IMR-90 (cell line): Measurements from ENCODE around the gene PMAIP1. TPM values are rescaled to one million over a fixed set of nuclear protein-coding genes. Genes with fewer than 3 reads are reported as not detected.

Source experiments
- BHLHE40 ChIP-seq: fragments of 150-350 bp; IDR thresholded peaks from 2 replicates; pipeline ENCODE4 v1.6.1; 2016; ENCODE audit warnings: mild to moderate bottlenecking, low read depth, low read length
- CHD1 ChIP-seq: IDR thresholded peaks from 2 replicates; pipeline ENCODE4 v1.6.1; 2012; ENCODE audit warnings: low read depth, low read length, improper control_type of control experiment
- FOS ChIP-seq: fragments of 150-350 bp; IDR thresholded peaks from 2 replicates; pipeline ENCODE4 v1.6.1; 2016; ENCODE audit warnings: low read depth, low read length
- NFE2L2 ChIP-seq: fragments of 150-350 bp; IDR thresholded peaks from 2 replicates; pipeline ENCODE4 v1.6.1; 2016; ENCODE audit warnings: low read depth, mild to moderate bottlenecking, low read length
- RFX5 ChIP-seq: IDR thresholded peaks from 2 replicates; pipeline ENCODE4 v1.8.0; 2012; ENCODE audit warnings: low read depth, mild to moderate bottlenecking, low read length, moderate library complexity
- polyA plus RNA-seq, 3 experiments: library from polyadenylated mRNA; depleted of rRNA; stranded (reverse); fragments of >200 nt; gene quantifications; 2 replicates each; pipeline ENCODE4 v1.2.3, GENCODE V29; 2012; ENCODE audit warnings: low replicate concordance in 1 of 3
- total RNA-seq: library from RNA; depleted of rRNA; stranded (reverse); fragments of >200 nt; gene quantifications from 2 replicates; pipeline ENCODE4 v1.2.3, GENCODE V29; 2012
- TF ChIP-seq, protein P1 (sequence below): fragments of 150-350 bp; IDR thresholded peaks from 2 replicates; pipeline ENCODE4 v1.6.1; 2017; ENCODE audit warnings: mild to moderate bottlenecking, antibody characterized with exemption, low read length, low read depth

PMAIP1 gene
- total and polyA plus RNA-seq, 2 of the 4 experiments (the other 2 are of a cell fraction), result 14.0 to 30.1 TPM

DNA sequence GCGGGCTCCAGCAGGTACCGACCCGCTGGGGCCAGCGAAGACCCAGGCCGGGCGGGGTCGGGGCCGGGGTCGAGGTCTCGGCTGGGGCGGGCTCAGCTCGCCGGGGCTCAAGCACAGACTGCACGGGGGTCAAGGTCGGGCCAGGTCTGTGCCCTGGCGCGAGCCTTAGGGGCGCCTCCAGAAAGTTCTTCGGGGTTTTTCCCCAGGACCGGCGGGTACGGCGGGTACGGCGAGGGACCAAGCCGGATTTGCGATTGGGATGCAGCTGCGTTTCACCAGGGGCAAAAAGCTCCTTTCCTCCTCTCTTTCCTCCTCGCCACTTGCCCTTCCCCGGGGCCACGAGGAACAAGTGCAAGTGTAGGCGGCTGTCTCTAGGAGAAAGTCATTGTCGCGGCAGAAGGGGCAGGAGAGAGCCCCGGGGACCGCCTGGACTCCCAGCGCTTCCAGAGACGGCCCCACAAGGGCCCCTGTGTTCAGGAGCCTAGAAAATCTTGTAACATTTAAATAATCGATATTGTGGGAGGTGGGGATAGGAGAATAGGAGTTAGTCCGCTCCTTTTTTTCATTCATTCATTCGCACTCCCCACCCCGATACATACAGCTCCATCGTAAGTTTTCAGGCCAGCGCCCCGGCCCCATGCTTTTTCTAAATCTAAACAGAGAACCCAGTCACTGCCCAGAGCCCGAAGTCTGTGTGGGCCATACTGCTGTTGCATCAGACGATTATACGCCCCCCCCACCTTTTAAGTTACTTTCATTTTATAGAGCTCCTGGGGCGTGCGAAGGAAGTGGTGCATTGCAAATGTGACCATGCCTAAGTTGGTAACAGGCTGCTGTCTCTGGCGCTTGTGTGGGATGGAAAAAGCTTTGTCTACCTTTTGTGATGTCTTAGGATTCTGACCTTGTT lies 679 bp downstream of the PMAIP1 start (continued):
- TF ChIP-seq BHLHE40 (0 out of 2 replicates have a peak, but pooled peaks have one; percentile 21), FOS (no peak), RFX5 (no peak), CHD1 (0 out of 2 replicates have a peak, but pooled peaks have one; percentile 29), NFE2L2 (no peak)
- TF ChIP-seq, protein P1, sequence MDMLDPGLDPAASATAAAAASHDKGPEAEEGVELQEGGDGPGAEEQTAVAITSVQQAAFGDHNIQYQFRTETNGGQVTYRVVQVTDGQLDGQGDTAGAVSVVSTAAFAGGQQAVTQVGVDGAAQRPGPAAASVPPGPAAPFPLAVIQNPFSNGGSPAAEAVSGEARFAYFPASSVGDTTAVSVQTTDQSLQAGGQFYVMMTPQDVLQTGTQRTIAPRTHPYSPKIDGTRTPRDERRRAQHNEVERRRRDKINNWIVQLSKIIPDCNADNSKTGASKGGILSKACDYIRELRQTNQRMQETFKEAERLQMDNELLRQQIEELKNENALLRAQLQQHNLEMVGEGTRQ, result no peak
